Heart right ventricle (tissue), 16 donors: ENCODE data around the gene BABAM2. TPM values are rescaled to one million over a fixed set of nuclear protein-coding genes. Genes with fewer than 3 reads are reported as not detected.

Experiments
- ATAC-seq, 8 donors: fragments of 200-7000 bp; cut with Tn5 transposase; one replicate each; pipeline ENCODE4 v1.9.1; 2020; ENCODE audit warnings: mild to moderate bottlenecking in 8 of 8, moderate library complexity in 8 of 8, moderate number of reproducible peaks in 1 of 8
- DNase-seq, 2 donors: peaks; one replicate each; pipeline ENCODE4 v3.0.0-alpha.2; 2020
- H3K27ac ChIP-seq, 10 donors: fragments of 200-600 bp; sonication (generic) in 2 of 10; one replicate each; pipeline versions ENCODE4 v1.5.0 to v1.8.0; 2020 to 2022; ENCODE audit warnings: mild to moderate bottlenecking in 3 of 10
- H3K27me3 ChIP-seq, 7 donors: fragments of 200-600 bp; one replicate each; pipeline ENCODE4 v1.8.0; 2021 to 2022; ENCODE audit warnings: mild to moderate bottlenecking in 2 of 7
- H3K36me3 ChIP-seq, 9 donors: fragments of 200-600 bp; sonication (generic) in 1 of 9; one replicate each; pipeline versions ENCODE4 v1.5.0 to v1.8.0; 2020 to 2022; ENCODE audit warnings: mild to moderate bottlenecking in 2 of 9
- H3K4me1 ChIP-seq, 9 donors: fragments of 200-600 bp; sonication (generic) in 1 of 9; one replicate each; pipeline versions ENCODE4 v1.5.0 to v1.8.0; 2020 to 2022; ENCODE audit warnings: mild to moderate bottlenecking in 4 of 9
- H3K4me3 ChIP-seq, 10 donors: fragments of 200-600 bp; sonication (generic) in 2 of 10; one replicate each; pipeline versions ENCODE4 v1.5.0 to v1.8.0; 2020 to 2022; ENCODE audit warnings: mild to moderate bottlenecking in 7 of 10, moderate library complexity in 2 of 10
- H3K9me3 ChIP-seq, 11 donors: fragments of 200-600 bp in 10 of 11; sonication (generic) in 2 of 11; one replicate each; pipeline versions ENCODE4 v1.5.0 to v1.8.0; 2013 to 2022; ENCODE audit warnings: mild to moderate bottlenecking in 2 of 11, control low read depth in 1 of 11, moderate library complexity in 1 of 11
- CTCF ChIP-seq, 9 donors: fragments of 200-600 bp; sonication (generic) in 2 of 9; IDR thresholded peaks; one replicate each; pipeline versions ENCODE4 v1.5.0 to v1.8.0; 2021 to 2022; ENCODE audit warnings: antibody characterized with exemption in 9 of 9, mild to moderate bottlenecking in 5 of 9, moderate library complexity in 1 of 9
- WGBS, 2 donors: extraction: QIAGEN DNeasy Blood & Tissue Kit; methylation state at CpG; one replicate each; pipeline ENCODE4 v1.1.7; 2013; ENCODE audit warnings: inconsistent platforms in 1 of 2; 5-methylcytosine and 5-hydroxymethylcytosine counted together
- intact Hi-C, 10 donors: fragments of 100-400 bp; cut with DNase I; formaldehyde crosslinking; loops; one replicate each; pipeline versions ENCODE4 v1.11.1 to v1.14.2; 2022
- polyA plus RNA-seq, 2 donors: library from polyadenylated mRNA; stranded (reverse); fragments of 200-250 nt; gene quantifications; one replicate each; pipeline ENCODE4 v1.2.3, GENCODE V29; 2013
- total RNA-seq, 10 donors: library from RNA; stranded (reverse); fragmentation: NEBNext Ultra II Directional in 3 of 10; extraction: Animal tissue kit (Norgen Biotek cat#: 25700) in 3 of 10; gene quantifications; one replicate each; pipeline versions ENCODE4 v1.2.1 to v1.2.4, GENCODE V29; 2021 to 2023
- donor health status: Arrhythmogenic right ventricular cardiomyopathy.
- donor health status: ischemic (EF 13 %, LVEDD 7.1; RV severe dilation, severe dysfunction).
- donor health status: healthy with polysubstance abuse.
- donor health status: DM: no; HTN: yes; CAD: no.
- donor health status: DM: no; HTN: no; CAD: no.
- donor health status: ischemic (EF 25% LVEDD 6.9; RV normal size, moderate dysfunction).
- donor health status: ischemic (EF 25% LVEDD 5.7; RV mildly dilated, moderate dysfunction).
- donor health status: healthy.
- donor health status: DM: yes; HTN: yes; CAD: no.
- donor health status: Ischemic cardiomyopathy.
- donor health status: ischemic (EF 35%, LVEDD 5.7; RV mildly dilated, moderate dysfunction).
- donor health status: nonischemic (EF 11% LVEDD 7.7; RV severe dilation, severe dysfunction).
- donor health status: DM: yes; HTN: yes; CAD: no.
- donor health status: PGD.
- donor health status: ischemic (EF 29% LVEDD 5.4; RV normal size, mild dysfunction).
- donor health status: nonischemic (EF 23%, LVEDD 6.1; RV moderate dilation, normal function).

BABAM2 gene
- total and polyA plus RNA-seq, 12 donors: 13.3 to 83.4 (median 65.9) TPM

- intact Hi-C loops: no loop called here
- Histone ChIP-seq H3K36me3 (peaks cover 0 to 9% (median 0%) of the 10 kb centered on the region in 9 donors), H3K27ac (peak overlapping the region in 3 of 10 donors; percentile 9 to 25 (median 18)), H3K4me1 (peaks cover 0 to 33% (median 16%) of the 10 kb centered on the region in 9 donors), H3K27me3 (no peaks in the 10 kb centered on the region), H3K9me3 (no peaks in the 10 kb centered on the region), H3K4me3 (no peak overlapping the region)
- WGBS, 2 donors: 57 to 68% methylated on average over 4 of the region's 4 CpGs
- no peak for TF ChIP-seq CTCF (IDR thresholded peaks at IDR 0.05)
- DNase-seq: peak in 1 of 2 donors; percentile 20
- ATAC-seq: peak in 5 of 8 donors; percentile 41 to 84 (median 72)
These were observed 243.8 kb downstream of the BABAM2 start for GRCh38 chr2:28134262-28134812.

GRCh38 chr2:28134857-28135256 is 244.3 kb downstream of the BABAM2 start:
- no peak for TF ChIP-seq CTCF (IDR thresholded peaks at IDR 0.05)
- H3K27me3 ChIP-seq: no peaks in the 10 kb centered on the region
- 55 to 64% methylated on average over 1 of the region's 1 CpG for WGBS, 2 donors
- peaks cover 0 to 8% (median 0%) of the 10 kb centered on the region in 9 donors for H3K36me3 ChIP-seq
- DNase-seq (no peak), ATAC-seq (no peak)
- H3K9me3 ChIP-seq: no peaks in the 10 kb centered on the region
- H3K27ac ChIP-seq: peak overlapping the region in 3 of 10 donors; percentile 9 to 25 (median 18)
- H3K4me3 ChIP-seq: no peak overlapping the region
- intact Hi-C loops: no loop called here
- H3K4me1 ChIP-seq: peaks cover 0 to 33% (median 16%) of the 10 kb centered on the region in 9 donors

GRCh38 chr2:28135324-28135723 is 244.8 kb downstream of the BABAM2 start:
- Histone ChIP-seq H3K4me1 (peaks cover 0 to 33% (median 16%) of the 10 kb centered on the region in 9 donors), H3K27ac (no peak overlapping the region), H3K9me3 (no peaks in the 10 kb centered on the region), H3K36me3 (peaks cover 0 to 6% (median 0%) of the 10 kb centered on the region in 9 donors), H3K4me3 (no peak overlapping the region), H3K27me3 (no peaks in the 10 kb centered on the region)
- no peak for DNase-seq
- no peak for TF ChIP-seq CTCF (IDR thresholded peaks at IDR 0.05)
- intact Hi-C loops: no loop called here
- no peak for ATAC-seq

GRCh38 chr2:28135799-28136198 is 245.3 kb downstream of the BABAM2 start:
- Histone ChIP-seq H3K9me3 (no peaks in the 10 kb centered on the region), H3K36me3 (peaks cover 0 to 6% (median 0%) of the 10 kb centered on the region in 9 donors), H3K27me3 (no peaks in the 10 kb centered on the region), H3K27ac (peak overlapping the region in 2 of 10 donors; percentile 13 to 18), H3K4me1 (peaks cover 0 to 33% (median 16%) of the 10 kb centered on the region in 9 donors), H3K4me3 (no peak overlapping the region)
- WGBS, 2 donors: 96 to 98% methylated on average over 4 of the region's 4 CpGs
- intact Hi-C loops: no loop called here
- TF ChIP-seq CTCF (IDR thresholded peaks at IDR 0.05): no peak
- ATAC-seq: no peak
- DNase-seq: no peak
